D721Med (cell line): ENCODE measurements around the gene DTX3.

Experiments used
- DNase-seq: peaks from one replicate; pipeline ENCODE4 v3.0.0; 2011; ENCODE audit warnings: low spot score; ENCODE audit not compliant: insufficient read length
- FAIRE-seq: peaks from 2 replicates; lab custom pipeline; 2011; peaks lifted over from hg19 to GRCh38; lab: Jason Lieb, UNC
- CTCF ChIP-seq: IDR thresholded peaks from 2 replicates; pipeline ENCODE4 v1.5.1; 2012; ENCODE audit warnings: mild to moderate bottlenecking, control low read depth; ENCODE audit not compliant: insufficient read depth; ENCODE audit errors: missing control alignments

Gene DTX3

GRCh38 chr12:57602544-57602943 lies 2.1 kb upstream of the DTX3 start:
- DNase-seq (no peak), FAIRE-seq (no peak)
- TF ChIP-seq CTCF = no peak

GRCh38 chr12:57603324-57603723 lies 1.3 kb upstream of the DTX3 start:
- no peak for DNase-seq
- FAIRE-seq = no peak
- TF ChIP-seq CTCF = no peak

DNA sequence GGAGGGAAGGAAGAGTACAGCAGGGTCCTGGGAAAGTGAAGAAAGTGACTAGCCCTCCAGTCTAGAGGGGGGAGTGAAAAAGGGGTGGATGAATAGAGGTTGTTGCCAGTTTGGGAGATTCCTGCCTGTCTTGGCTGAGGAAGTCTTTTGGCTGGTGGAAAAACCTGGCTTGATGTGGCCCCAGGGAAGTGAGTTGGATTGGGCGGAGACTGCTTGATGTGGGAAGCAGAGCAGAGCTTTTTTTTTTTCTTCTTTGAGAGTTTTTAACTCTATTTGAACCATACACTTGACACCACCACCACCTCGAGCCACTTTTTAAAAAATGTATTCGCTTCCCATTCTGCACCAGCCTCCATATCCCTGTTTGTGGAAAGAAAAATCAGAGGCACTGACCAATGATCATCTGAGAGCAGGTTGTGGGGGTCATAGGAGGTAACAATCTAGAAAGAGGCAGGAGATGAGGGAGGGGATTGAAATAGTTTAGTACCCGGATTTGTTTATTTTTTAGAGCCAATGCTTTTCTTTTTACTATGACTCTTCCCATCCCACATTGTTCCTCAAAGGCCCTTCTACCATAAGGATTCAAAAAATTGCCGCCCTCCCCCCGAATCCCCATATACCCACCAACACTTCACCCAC lies 690 bp upstream of the DTX3 start:
- FAIRE-seq (no peak), DNase-seq (no peak)
- TF ChIP-seq CTCF = no peak

- no peak for DNase-seq
- FAIRE-seq = no peak
- no peak for TF ChIP-seq CTCF
Observed at GRCh38 chr12:57604992-57605810, 577 bp downstream of the DTX3 start.

DNA sequence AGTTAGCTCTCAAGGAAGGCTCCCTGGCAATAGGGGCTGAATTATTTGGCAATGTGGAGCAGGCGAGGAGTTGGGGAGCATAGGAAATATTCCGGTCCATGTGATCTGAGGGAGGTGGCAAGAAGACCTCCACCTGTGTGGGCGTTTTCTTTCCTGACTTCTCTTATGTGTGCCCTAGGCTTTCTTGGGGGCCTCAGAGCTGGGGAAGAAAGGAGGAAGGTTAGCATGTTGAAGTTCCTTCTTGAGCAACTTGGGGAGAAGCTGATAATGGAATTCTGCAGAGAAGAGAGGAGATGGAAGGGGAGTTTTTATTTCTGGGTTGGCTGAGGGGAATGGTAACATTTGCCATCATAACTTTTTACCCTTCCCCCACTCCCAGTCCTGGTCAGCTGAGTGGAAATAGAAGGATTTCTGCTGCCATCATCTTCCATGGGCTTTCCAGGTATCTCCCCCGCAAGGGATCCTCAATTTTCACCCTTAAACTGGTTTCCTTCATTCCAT lies 1.2 kb downstream of the DTX3 start:
- no peak for TF ChIP-seq CTCF
- DNase-seq (no peak), FAIRE-seq (no peak)

GRCh38 chr12:57606399-57606798 lies 1.8 kb downstream of the DTX3 start:
- DNase-seq (no peak), FAIRE-seq (no peak)
- no peak for TF ChIP-seq CTCF

DNA sequence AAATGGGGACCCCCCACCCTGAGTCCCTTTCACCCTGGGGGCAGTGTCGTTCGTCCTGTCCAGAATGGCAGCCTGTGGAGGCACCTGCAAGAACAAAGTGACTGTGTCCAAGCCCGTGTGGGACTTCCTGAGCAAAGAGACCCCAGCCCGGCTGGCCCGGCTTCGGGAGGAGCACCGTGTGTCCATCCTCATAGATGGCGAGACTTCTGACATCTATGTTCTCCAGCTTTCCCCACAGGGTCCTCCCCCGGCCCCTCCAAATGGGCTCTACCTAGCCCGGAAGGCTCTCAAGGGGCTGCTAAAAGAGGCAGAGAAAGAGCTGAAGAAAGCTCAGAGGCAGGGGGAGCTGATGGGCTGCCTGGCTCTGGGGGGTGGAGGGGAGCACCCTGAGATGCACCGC lies 2.2 kb downstream of the DTX3 start:
- DNase-seq = no peak
- FAIRE-seq = no peak
- no peak for TF ChIP-seq CTCF
